ENCODE measurements around the gene SPIN1. TPM values are rescaled to one million over a fixed set of nuclear protein-coding genes. Genes with fewer than 3 reads are reported as not detected.

SPIN1 gene
- total and polyA plus RNA-seq, 2 experiments from 2014 or later = 49.0 to 158 TPM

- H4K20me1 ChIP-seq (replicated peaks; ENCODE audit: insufficient read depth) = no peaks in the 10 kb centered on the region
- no peaks in the 10 kb centered on the region for H3F3A ChIP-seq (replicated peaks; ENCODE audit: low read depth)
- no peak for TF ChIP-seq EZH2 (IDR thresholded peaks at IDR 0.05; ENCODE audit: low read depth, unreplicated experiment)
- TF ChIP-seq ZNF462 (CRISPR knock-in tag; IDR thresholded peaks at IDR 0.05) = no peak
- TF ChIP-seq STAT1 (IDR thresholded peaks at IDR 0.05; ENCODE audit: unreplicated experiment) = no peak
- no peak for TF ChIP-seq CREB1 (CRISPR knock-in tag; IDR thresholded peaks at IDR 0.05; ENCODE audit: low read depth)
- TF ChIP-seq JUNB (IDR thresholded peaks at IDR 0.05; ENCODE audit: unreplicated experiment) = no peak
- no peak for TF ChIP-seq ZNF331 (CRISPR knock-in tag; IDR thresholded peaks at IDR 0.05; ENCODE audit: low read depth)
- no peak for TF ChIP-seq ETS1 (IDR thresholded peaks at IDR 0.05)
- no peak for TF ChIP-seq CTCF (conservative IDR thresholded peaks at IDR 0.05; ENCODE audit: low read depth in 2 of 2)
- TF ChIP-seq REST (IDR thresholded peaks at IDR 0.05; ENCODE audit: unreplicated experiment) = no peak
- no peak for TF ChIP-seq NANOG (IDR thresholded peaks at IDR 0.05; ENCODE audit: borderline replicate concordance)
- no peak for TF ChIP-seq POLR2AphosphoS5 (IDR thresholded peaks at IDR 0.05; ENCODE audit: low read depth)
- no peaks in the 10 kb centered on the region for H3K36me3 ChIP-seq (ENCODE audit: insufficient read depth)
- no peaks in the 10 kb centered on the region for H3K27me3 ChIP-seq (ENCODE audit: insufficient read depth)
- Mint-ChIP-seq H3K4me1 (peaks cover 9% of the 10 kb centered on the region), H3K36me3 (ENCODE audit: low read depth) (peaks cover 9% of the 10 kb centered on the region), H3K27me3 (ENCODE audit: insufficient read depth, low read depth, poor library complexity) (peaks cover 7% of the 10 kb centered on the region), H3K9me3 (peaks cover 13% of the 10 kb centered on the region), H3K27ac (no peak overlapping the region), H3K4me3 (no peak overlapping the region)
- H3K27ac ChIP-seq (ENCODE audit: low read depth) = no peak overlapping the region
- H2AFZ ChIP-seq = peak overlapping the region; percentile 95
- ATAC-seq (no peak), DNase-seq (ENCODE audit: low spot score) (no peak)
- peaks cover 11% of the 10 kb centered on the region; the same call in 1 of the 2 replicates for H3K4me1 ChIP-seq (ENCODE audit: insufficient read depth)
- no peaks in the 10 kb centered on the region for H3K9me2 ChIP-seq (ENCODE audit: insufficient read depth)
- H3K4me2 ChIP-seq = no peak overlapping the region
- no peaks in the 10 kb centered on the region for H3K79me2 ChIP-seq (replicated peaks; ENCODE audit: insufficient read depth)
- H3K4me3 ChIP-seq = no peak overlapping the region
Observed at GRCh38 chr9:88362681-88363080, 25.6 kb upstream of the SPIN1 start.
